PC-3 (cell line): ENCODE data around the gene ASIP.

Experiments
- EZH2phosphoT487 ChIP-seq: fragments of 300-600 bp; sonication (generic); IDR thresholded peaks from 2 replicates; pipeline ENCODE4 v1.6.1; 2018; ENCODE audit warnings: mild to moderate bottlenecking, antibody characterized with exemption, low read length, borderline replicate concordance
- TF ChIP-seq, protein P1 (sequence below): fragments of 300-600 bp; sonication (generic); conservative IDR thresholded peaks from 2 replicates; pipeline ENCODE4 v1.5.1; 2017; ENCODE audit warnings: antibody characterized with exemption, low read depth, mild to moderate bottlenecking, low read length

DNA sequence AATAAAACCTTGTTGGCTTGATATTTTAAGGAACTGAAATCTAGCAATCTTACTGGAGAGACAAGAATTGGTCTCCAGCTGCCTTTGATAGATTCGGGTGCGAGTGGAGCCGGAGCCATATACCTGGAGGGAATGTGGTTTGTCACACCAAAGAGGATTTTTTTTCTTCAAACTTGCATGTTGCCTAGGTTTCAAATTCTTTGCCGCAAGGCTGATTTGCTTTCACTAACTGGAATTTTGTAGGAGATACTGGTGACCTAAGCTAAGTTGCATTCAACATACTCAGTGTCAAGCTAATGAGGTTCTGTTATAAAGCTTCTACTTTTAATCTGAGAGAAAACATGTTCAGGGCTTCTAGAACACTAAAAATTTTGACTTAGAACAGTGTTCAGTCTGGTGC is 39.7 kb upstream of the ASIP start:
- TF ChIP-seq EZH2phosphoT487, result no peak
- TF ChIP-seq, protein P1, sequence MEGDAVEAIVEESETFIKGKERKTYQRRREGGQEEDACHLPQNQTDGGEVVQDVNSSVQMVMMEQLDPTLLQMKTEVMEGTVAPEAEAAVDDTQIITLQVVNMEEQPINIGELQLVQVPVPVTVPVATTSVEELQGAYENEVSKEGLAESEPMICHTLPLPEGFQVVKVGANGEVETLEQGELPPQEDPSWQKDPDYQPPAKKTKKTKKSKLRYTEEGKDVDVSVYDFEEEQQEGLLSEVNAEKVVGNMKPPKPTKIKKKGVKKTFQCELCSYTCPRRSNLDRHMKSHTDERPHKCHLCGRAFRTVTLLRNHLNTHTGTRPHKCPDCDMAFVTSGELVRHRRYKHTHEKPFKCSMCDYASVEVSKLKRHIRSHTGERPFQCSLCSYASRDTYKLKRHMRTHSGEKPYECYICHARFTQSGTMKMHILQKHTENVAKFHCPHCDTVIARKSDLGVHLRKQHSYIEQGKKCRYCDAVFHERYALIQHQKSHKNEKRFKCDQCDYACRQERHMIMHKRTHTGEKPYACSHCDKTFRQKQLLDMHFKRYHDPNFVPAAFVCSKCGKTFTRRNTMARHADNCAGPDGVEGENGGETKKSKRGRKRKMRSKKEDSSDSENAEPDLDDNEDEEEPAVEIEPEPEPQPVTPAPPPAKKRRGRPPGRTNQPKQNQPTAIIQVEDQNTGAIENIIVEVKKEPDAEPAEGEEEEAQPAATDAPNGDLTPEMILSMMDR, result no peak
